Lower leg skin (tissue), 4 donors: ENCODE data around the gene BAZ1B. TPM values are rescaled to one million over a fixed set of nuclear protein-coding genes. Genes with fewer than 3 reads are reported as not detected.
"Not testable (repeated sequence)": the region's sequence is repeated elsewhere in the genome, so short reads cannot be mapped to it uniquely, and the experiment has no call there.

Experiments used
- DNase-seq, 2 donors: peaks; one replicate each; pipeline ENCODE4 v3.0.0-alpha.2; 2019; ENCODE audit warnings: low spot score in 2 of 2
- H3K4me3 ChIP-seq: fragments of 200-600 bp; sonication (generic); 2 replicates; pipeline ENCODE4 v1.5.1; 2017; ENCODE audit warnings: mild to moderate bottlenecking, low read depth; ENCODE audit not compliant: poor library complexity, severe bottlenecking
- CTCF ChIP-seq, 3 donors: fragments of 450-650 bp; IDR thresholded peaks; one replicate each; pipeline ENCODE4 v1.5.1; 2016; ENCODE audit warnings: antibody characterized with exemption in 3 of 3, mild to moderate bottlenecking in 3 of 3, moderate library complexity in 2 of 3
- POLR2A ChIP-seq, 2 donors: fragments of 450-650 bp; IDR thresholded peaks; one replicate each; pipeline ENCODE4 v1.6.1; 2016 to 2017; ENCODE audit warnings: antibody characterized with exemption in 2 of 2, mild to moderate bottlenecking in 1 of 2, moderate library complexity in 1 of 2
- WGBS, 2 donors: methylation state at CpG; one replicate each; pipeline ENCODE4 v1.1.5; 2018; 5-methylcytosine and 5-hydroxymethylcytosine counted together
- intact Hi-C: fragments of 100-400 bp; cut with DNase I; formaldehyde crosslinking; loops from one replicate; pipeline ENCODE4 v1.15.0; 2023; ENCODE audit warnings: low total_unique reads
- total RNA-seq, 4 donors: library from RNA; depleted of rRNA; stranded (reverse); fragments of >200 nt; gene quantifications; one replicate each; pipeline ENCODE4 v1.1.0, GENCODE V29; 2016

The BAZ1B gene
- total RNA-seq, 4 donors from 2014 or later, result 22.6 to 33.6 (median 28.8) TPM

GRCh38 chr7:73482746-73483145, 39.3 kb downstream of the BAZ1B start:
- intact Hi-C loops, result no loop called here
- no peak for DNase-seq

GRCh38 chr7:73481521-73481920, 40.6 kb downstream of the BAZ1B start:
- 96 to 97% methylated on average over 12 of the region's 12 CpGs for WGBS, 2 donors
- H3K4me3 ChIP-seq, DNase-seq, intact Hi-C loops: not testable (repeated sequence)

More at GRCh38 chr7:73482746-73483145, 39.3 kb downstream of the BAZ1B start:
- TF ChIP-seq POLR2A (IDR thresholded peaks at IDR 0.05) (no peak), CTCF (IDR thresholded peaks at IDR 0.05) (no peak)
- H3K4me3 ChIP-seq, result no peak overlapping the region
- WGBS, 2 donors, result 88 to 90% methylated on average over 5 of the region's 5 CpGs

GRCh38 chr7:73478549-73478948, 43.5 kb downstream of the BAZ1B start:
- no peak overlapping the region for H3K4me3 ChIP-seq
- no peak for TF ChIP-seq POLR2A (IDR thresholded peaks at IDR 0.05)
- intact Hi-C loops, result no loop called here
- no peak for DNase-seq

- 75 to 85% methylated on average over 5 of the region's 5 CpGs for whole genome bisulfite sequencing, 2 donors
- no peak for TF ChIP-seq POLR2A (IDR thresholded peaks at IDR 0.05)
- no peak for TF ChIP-seq CTCF (IDR thresholded peaks at IDR 0.05)
- no peak for DNase-seq
- intact Hi-C loops, result no loop called here
- H3K4me3 ChIP-seq, result no peak overlapping the region
These were observed 44.7 kb downstream of the BAZ1B start for GRCh38 chr7:73477376-73477775.

- TF ChIP-seq CTCF (IDR thresholded peaks at IDR 0.05), result no peak
- no peak for TF ChIP-seq POLR2A (IDR thresholded peaks at IDR 0.05)
- DNase-seq, result no peak
- H3K4me3 ChIP-seq, result no peak overlapping the region
- intact Hi-C loops, result no loop called here
- 81 to 84% methylated on average over 5 of the region's 5 CpGs for WGBS, 2 donors
These were observed 51.9 kb downstream of the BAZ1B start for GRCh38 chr7:73470208-73470607.

GRCh38 chr7:73467046-73467445, 55.0 kb downstream of the BAZ1B start:
- not testable (repeated sequence) for H3K4me3 ChIP-seq, DNase-seq
- 74 to 81% methylated on average over 6 of the region's 6 CpGs for WGBS, 2 donors
- intact Hi-C loops, result loop anchor here (10.0 kb wide), 1 partner anchor 178 kb away; no protein-coding TSS in a partner anchor

GRCh38 chr7:73466112-73466511, 56.0 kb downstream of the BAZ1B start:
- intact Hi-C loops, result loop anchor here (10.0 kb wide), 1 partner anchor 179 kb away; no protein-coding TSS in a partner anchor
- no peak for DNase-seq
- no peak overlapping the region for H3K4me3 ChIP-seq
- whole genome bisulfite sequencing, 2 donors, result 88 to 96% methylated on average over 1 of the region's 1 CpG
- TF ChIP-seq CTCF (IDR thresholded peaks at IDR 0.05), result no peak
- TF ChIP-seq POLR2A (IDR thresholded peaks at IDR 0.05), result no peak
